ENCODE data around the gene USP36. TPM values are rescaled to one million over a fixed set of nuclear protein-coding genes. Genes with fewer than 3 reads are reported as not detected.

USP36 gene
- polyA plus RNA-seq, 1 experiment: 18.3 TPM

DNA sequence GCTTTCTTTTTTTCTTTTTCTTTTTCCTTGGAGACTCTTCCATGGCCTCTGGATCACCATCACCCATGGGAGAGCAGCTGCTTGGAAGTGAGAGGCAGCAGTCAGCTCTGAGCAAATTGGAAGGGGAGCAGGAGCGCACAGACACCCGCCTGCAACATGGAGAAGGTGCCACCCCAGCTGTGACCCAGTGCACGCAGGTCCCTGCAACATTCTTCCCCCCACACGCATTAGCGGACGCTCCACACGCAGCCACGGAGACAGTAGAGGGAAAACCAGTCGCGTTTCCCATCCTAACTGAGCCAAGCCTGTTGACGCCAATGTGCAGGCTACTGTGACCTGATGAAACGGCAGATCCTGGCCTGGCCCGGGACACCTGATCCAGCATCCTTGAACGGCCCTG lies 38.2 kb downstream of the USP36 start:
- CTCF ChIA-PET: no interaction called here
- Histone ChIP-seq H3K4me3 (ENCODE audit: low read depth, low read length) (no peak overlapping the region), H3K9me3 (ENCODE audit: control insufficient read depth, insufficient read depth, low read length) (no peaks in the 10 kb centered on the region; the same call in 1 of the 2 replicates), H3K27ac (ENCODE audit: low read depth, low read length) (no peak overlapping the region), H3K27me3 (ENCODE audit: control insufficient read depth, insufficient read depth, low read length) (no peaks in the 10 kb centered on the region)
- POLR2A ChIA-PET: no interaction called here
- no peak for DNase-seq (ENCODE audit: low read depth, low spot score)
- TF ChIP-seq, protein P1, sequence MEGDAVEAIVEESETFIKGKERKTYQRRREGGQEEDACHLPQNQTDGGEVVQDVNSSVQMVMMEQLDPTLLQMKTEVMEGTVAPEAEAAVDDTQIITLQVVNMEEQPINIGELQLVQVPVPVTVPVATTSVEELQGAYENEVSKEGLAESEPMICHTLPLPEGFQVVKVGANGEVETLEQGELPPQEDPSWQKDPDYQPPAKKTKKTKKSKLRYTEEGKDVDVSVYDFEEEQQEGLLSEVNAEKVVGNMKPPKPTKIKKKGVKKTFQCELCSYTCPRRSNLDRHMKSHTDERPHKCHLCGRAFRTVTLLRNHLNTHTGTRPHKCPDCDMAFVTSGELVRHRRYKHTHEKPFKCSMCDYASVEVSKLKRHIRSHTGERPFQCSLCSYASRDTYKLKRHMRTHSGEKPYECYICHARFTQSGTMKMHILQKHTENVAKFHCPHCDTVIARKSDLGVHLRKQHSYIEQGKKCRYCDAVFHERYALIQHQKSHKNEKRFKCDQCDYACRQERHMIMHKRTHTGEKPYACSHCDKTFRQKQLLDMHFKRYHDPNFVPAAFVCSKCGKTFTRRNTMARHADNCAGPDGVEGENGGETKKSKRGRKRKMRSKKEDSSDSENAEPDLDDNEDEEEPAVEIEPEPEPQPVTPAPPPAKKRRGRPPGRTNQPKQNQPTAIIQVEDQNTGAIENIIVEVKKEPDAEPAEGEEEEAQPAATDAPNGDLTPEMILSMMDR (IDR thresholded peaks at IDR 0.05; ENCODE audit: low read depth, low read length): no peak

- H3K27ac ChIP-seq (ENCODE audit: low read depth, low read length): no peak overlapping the region
- DNase-seq (ENCODE audit: low read depth, low spot score): no peak
- no peak overlapping the region for H3K4me3 ChIP-seq (ENCODE audit: low read depth, low read length)
- ChIA-PET CTCF (no interaction called here), POLR2A (interaction anchor here (1.1 kb wide), 1 partner anchor 20 kb away, joined by 3 read pairs; no protein-coding TSS in a partner anchor)
- TF ChIP-seq, protein P1 (IDR thresholded peaks at IDR 0.05; ENCODE audit: low read depth, low read length): no peak
- H3K27me3 ChIP-seq (ENCODE audit: control insufficient read depth, insufficient read depth, low read length): no peaks in the 10 kb centered on the region
- no peaks in the 10 kb centered on the region; the same call in 1 of the 2 replicates for H3K9me3 ChIP-seq (ENCODE audit: control insufficient read depth, insufficient read depth, low read length)
Observed at GRCh38 chr17:78802008-78802407, 38.6 kb downstream of the USP36 start.

DNA sequence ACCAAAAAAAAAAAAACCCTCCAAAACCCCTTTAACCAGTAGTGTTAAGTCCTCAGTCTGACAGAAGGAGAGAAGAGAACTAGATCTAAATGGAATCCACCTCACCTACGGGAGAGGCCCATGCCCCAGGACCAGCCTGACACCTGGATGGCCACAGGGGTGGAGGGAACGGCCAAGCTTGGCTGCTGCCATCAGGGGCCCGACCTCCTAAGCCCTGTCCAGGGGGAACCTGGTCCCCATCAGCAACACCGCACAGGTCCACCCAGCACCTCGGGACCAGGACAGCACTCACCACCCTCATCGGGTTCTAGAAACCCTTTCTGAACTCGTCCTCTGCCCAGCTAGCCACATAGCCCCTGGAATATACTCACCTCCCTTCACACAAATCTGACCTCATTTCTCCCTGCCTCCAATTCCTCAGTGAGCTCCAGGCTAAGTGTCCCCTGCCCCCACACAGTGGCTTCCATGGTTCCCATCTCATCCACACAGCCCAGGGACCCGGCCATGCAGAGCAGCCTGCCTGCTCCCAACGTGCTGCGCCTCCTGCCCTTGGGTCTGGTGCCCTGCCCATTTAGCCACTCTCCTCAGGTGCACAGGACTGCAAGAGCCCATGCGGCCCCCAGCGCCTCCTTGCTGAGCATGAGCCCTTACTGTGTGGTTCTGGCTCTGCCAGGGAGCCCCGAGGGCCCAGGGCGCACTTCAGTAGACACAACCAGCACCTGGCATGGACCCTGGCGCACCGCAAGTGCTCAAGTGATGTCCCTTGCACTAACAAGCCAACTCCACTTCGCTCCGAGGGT lies 40.3 kb downstream of the USP36 start:
- Histone ChIP-seq H3K9me3 (ENCODE audit: control insufficient read depth, insufficient read depth, low read length) (no peaks in the 10 kb centered on the region; the same call in 1 of the 2 replicates), H3K4me3 (ENCODE audit: low read depth, low read length) (no peak overlapping the region), H3K27me3 (ENCODE audit: control insufficient read depth, insufficient read depth, low read length) (no peaks in the 10 kb centered on the region), H3K27ac (ENCODE audit: low read depth, low read length) (no peak overlapping the region)
- ChIA-PET CTCF (interaction anchor here (2.5 kb wide), 1 partner anchor 92 kb away, joined by 13 read pairs; no protein-coding TSS in a partner anchor), POLR2A (interaction anchor here (1.1 kb wide), 1 partner anchor 22 kb away, joined by 3 read pairs; no protein-coding TSS in a partner anchor)
- TF ChIP-seq, protein P1 (IDR thresholded peaks at IDR 0.05; ENCODE audit: low read depth, low read length): no peak
- no peak for DNase-seq (ENCODE audit: low read depth, low spot score)

- POLR2A ChIA-PET: no interaction called here
- TF ChIP-seq, protein P1 (IDR thresholded peaks at IDR 0.05; ENCODE audit: low read depth, low read length): peak; percentile 32; the same call in 1 of the 2 replicates
- no peak for DNase-seq (ENCODE audit: low read depth, low spot score)
Observed at GRCh38 chr17:78798695-78799559, 41.7 kb downstream of the USP36 start.

More at GRCh38 chr17:78798695-78799559, 41.7 kb downstream of the USP36 start:
- no peak overlapping the region for H3K4me3 ChIP-seq (ENCODE audit: low read depth, low read length)
- no peak overlapping the region for H3K27ac ChIP-seq (ENCODE audit: low read depth, low read length)
- H3K9me3 ChIP-seq (ENCODE audit: control insufficient read depth, insufficient read depth, low read length): no peaks in the 10 kb centered on the region
- no peaks in the 10 kb centered on the region for H3K27me3 ChIP-seq (ENCODE audit: control insufficient read depth, insufficient read depth, low read length)
- CTCF ChIA-PET: interaction anchor here (0.6 to 2.5 kb wide), 4 partner anchors 9 to 302 kb away, joined by 3 to 13 read pairs (median 8); no protein-coding TSS in a partner anchor
